G401.6 (cell line): ENCODE data around the gene FAM149A.

Experiments used
- FAIRE-seq: peaks from 2 replicates; lab custom pipeline; 2012; peaks lifted over from hg19 to GRCh38; lab: Jason Lieb, UNC

Gene FAM149A

DNA sequence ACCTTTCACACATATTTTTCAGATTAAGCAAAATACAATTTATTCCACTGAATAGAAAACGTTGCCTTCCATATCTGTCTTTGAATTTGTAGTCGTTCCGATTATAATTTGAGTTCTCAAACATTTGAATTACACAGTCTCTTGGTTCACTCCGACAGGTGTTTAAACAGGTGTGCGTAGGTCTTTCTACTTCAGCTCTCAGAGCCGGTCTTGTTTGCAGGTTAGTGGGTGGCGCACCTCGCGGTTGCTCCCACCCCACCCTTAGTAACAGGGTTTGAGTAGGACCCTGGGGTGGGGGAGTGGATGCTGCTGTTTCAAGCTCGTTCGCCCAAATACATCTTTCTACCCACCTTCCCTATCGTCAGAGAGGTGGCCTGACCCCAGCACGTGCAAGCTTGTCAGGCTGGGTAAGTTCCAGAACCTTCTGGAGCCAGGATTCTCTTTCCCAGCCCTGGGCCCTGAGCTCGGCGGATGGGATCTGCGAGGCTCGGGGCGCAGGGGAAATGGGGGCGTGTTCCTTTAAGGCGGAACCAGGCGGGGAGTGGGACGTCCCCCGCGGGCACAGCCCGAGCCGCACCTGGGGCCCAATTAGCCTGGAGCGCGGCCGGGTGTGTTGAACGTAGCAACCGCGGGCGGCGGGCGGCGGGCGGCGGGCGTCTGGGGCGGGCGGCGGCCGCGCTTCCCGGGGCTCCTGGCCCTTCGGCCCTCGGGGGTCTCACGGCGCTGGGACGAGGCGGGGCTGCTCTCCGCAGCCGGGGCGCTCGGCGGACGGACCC, at the start of gene FAM149A:
FAM149A (plus strand) TSS at position 591 of the 776 bp plus-strand sequence.
- no peak for FAIRE-seq

DNA sequence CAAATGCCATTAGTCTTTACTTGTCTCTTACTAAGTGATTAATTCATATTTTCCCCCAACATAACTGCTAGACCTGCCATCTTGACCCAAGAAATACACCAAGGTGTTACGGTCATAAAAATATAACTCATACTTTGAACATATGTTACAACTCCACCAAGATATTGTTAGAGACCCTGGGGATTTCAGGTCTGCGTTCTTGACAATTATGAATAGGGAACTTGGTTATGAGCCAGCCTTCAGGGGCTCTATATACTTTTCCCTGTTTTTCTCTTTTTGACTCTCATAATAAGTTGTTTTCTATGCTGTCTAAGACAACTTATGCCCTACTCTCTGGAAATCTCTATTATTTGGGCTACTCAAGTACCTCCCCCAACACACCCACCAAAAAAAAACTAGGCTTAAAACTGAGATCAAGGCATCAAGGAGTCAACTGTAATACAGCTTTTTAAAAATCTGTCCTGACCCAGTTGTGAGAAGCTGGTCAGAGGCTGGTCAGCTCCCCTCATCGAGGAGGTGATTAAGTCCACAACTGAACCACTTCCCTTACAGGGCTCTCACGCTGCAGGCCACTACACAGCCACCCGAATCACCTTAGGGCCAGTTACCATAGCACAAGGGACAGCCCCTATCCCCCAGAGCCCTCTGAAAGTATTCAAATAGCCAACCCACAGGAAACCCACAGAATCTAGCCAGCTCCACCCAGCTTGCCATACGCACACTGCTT, 46.1 kb upstream of the FAM149A start:
- FAIRE-seq: no peak

DNA sequence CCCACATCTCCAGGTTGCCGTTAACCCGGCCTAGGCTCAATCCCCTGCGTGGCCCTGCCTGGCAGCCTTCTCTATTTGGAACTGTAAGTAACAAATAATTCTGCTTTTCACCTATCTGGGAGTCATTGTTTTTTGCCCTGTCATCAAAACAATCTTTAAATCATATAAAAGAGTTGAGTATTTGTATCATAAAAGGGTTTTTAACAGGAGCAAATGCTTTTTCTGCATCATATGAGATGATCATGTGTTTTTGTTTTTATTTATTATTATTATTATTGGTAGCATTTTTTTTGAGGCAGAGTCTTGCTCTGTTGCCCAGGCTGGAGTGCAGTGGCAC, 45.6 kb upstream of the FAM149A start:
- FAIRE-seq: no peak

DNA sequence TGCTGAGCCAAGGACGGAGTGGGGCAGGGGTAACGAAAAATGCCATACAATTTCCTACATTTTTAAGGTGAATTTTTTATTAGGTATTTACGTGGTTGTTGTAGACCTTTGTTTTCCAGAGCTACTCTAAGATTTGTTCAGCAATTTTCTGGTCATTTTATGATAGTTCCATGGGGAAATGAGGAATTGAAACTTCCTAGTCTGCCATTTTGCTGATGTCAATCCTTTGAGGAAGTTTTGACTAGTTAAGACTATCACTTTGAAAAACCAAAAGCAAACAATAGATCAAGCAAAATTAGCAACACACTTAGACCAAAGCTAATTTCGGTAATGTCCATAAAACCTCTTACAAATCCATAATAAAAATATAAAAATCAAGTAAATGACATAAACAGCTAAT, 42.6 kb upstream of the FAM149A start:
- FAIRE-seq: no peak

DNA sequence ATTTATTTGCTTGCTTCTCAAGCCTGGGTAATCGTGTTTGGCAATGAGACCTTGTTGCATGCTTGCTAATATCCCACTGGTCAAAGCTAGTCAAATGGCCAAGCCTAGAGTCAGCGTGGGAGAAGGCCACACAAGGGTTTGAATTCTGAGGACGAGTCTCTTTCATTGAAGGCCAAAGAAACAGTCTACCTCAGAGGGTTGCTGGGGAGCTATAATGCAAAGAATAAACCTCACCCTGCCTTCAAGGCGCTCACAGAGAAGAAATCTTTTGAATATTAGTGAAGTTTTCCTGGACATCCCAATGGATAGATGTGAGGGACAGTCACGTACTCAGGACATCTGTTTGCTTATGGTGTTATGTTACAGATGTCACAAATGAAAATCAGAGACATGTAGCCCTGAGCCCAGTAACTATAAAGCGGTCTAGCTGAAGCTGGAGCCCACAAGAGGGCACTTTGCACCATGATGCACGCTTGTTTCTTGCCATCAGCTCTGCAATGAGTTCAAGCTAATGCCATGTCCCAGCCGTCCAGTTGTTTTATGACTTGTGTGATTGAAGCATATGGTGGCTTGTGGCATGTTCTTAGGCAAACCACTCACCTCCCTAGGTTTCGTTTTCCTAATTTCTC, 36.6 kb upstream of the FAM149A start:
- no peak for FAIRE-seq

DNA sequence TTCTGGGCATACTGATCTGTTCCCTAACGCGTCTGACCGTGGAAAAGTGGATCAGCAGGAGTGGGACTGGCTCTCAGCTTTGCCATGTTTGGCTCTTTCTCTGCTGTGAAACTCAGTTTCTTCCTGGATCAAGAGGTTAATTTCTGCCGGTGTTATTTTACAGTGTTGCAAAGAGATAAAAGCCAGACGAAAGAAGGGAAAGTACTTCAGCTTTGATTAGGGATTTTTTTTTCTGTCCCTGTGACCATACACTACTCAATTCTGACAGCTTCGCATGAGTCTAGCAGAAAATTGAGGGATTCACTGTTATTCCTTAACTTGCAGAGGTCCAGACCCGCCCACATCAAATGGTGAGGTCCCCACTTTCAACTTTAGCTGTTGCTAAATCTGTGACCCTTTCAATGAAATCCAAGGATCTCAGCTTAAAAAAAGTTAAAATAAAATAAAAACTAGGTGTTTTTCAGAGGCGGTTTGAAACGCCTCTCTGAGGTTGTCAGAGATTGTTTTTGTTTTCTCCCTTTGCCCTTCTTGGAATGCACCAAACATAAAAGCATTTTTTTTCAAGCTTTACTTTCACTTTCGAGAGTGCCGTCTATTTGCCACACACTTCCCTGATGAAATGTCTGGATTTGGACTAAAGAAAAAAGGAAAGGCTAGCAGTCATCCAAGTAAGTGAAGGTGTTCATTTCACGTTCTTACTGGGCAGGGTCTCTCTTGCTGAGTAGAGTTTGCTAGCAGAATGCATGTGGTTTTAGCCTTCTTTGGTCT, 35.7 kb upstream of the FAM149A start, which contains the start of gene TLR3:
TLR3 (plus strand) TSS at position 576 of the 768 bp plus-strand sequence. CDS start 7,464 bp downstream, outside the sequence.
- no peak for FAIRE-seq

DNA sequence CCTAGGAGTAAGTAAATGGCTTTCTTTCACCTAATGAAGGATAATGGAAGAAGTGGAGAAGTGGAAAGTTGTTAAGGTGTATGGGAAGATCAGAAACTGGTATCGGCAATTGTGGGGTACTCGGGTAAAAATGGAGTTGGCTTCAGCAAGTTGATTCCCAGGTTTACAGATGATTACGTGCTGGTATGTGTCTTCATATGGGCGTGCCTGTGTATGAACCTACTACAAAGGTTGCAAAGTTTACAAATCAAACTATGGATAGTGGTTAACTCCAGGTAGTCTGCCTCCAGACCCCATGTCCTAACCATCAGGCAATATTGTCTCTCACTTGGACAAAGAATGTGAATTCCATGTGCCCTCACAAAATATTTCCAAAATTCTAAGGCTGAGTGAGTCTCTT, 34.8 kb upstream of the FAM149A start:
- FAIRE-seq: no peak

DNA sequence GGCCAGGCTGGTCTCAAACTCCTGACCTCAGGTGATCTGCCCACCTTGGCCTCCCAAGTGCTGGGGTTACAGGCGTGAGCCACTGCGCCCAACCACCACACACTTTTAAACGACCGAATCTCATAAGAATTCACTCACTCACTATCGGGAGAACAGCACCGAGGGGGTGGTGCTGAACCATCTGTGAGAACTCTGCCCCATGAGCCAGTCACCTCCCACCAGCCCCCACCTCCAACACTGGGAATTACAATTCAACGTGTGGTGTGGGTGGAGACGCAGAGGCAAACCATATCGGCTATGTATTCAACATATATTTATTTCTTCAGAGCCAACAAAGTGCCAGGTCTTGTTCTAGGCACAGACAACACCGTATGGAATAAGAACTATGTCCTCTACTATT, 32.0 kb upstream of the FAM149A start:
- no peak for FAIRE-seq

DNA sequence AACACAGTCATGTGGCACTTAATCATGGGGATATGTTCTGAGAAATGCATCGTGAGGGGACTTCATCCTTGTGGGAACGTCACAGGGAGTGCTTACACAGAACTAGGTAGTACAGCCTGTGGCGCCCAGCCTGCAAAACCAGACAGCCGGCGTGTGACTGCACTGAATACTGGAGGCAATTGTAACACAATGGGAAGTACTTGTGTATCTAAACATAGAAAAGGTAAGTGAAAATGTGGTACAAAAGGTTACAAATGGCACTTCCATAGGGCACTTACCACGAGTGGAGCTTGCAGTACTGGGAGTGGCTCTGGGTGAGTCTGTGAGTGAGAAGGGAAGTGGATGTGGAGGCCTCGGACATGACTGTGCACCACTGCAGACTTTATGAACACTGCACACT, 30.3 kb upstream of the FAM149A start:
- no peak for FAIRE-seq

DNA sequence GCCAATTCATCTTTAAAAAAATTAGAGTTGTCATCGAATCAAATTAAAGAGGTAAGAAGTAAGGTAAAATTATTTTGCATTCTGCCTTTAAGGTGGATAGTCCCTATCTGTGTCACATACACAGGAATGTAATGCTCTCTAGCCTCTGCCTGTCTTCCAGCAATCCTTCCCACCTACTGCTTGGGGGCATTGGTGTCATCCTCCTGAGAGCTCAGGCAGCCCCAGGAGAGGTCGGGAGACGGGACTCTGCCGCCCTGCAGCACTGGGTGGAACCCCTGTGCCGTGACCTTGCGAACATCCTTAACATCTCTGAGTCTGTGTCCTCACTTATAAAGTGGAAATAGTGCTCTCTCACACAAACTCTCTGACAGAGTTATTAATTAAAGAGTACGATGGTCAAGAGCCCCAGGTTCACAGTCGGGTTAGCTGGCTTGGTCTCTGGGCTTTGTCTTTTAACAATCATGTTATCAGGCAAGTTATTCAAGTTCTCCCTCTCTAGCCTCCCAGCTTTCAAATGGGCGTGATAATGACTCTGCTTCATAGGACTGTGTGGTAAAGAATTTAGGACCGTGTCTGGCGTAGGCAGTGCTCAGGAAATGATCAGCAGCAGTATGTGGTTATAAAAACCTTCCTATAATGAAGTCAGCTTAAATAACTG, 25.4 kb upstream of the FAM149A start:
- no peak for FAIRE-seq

DNA sequence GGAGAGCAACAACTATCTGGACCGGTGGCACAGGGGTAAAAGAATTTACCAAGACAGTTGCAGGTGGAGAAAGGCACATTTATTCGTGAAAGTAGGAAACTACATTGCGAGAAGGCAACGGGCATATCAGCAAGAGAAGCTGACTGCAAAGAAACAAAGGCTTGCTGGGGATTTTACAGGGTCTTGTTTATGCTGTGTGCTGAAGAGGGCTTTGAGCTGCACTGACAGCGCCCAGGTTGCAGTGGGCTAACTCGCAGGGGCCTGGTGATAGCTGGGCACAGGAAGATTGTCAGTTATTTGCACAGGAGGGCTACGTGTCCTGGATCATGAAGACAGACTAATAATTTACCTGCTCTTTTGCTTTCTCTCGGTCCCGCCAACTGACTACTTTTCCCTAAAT, 24.8 kb upstream of the FAM149A start:
- FAIRE-seq: no peak

DNA sequence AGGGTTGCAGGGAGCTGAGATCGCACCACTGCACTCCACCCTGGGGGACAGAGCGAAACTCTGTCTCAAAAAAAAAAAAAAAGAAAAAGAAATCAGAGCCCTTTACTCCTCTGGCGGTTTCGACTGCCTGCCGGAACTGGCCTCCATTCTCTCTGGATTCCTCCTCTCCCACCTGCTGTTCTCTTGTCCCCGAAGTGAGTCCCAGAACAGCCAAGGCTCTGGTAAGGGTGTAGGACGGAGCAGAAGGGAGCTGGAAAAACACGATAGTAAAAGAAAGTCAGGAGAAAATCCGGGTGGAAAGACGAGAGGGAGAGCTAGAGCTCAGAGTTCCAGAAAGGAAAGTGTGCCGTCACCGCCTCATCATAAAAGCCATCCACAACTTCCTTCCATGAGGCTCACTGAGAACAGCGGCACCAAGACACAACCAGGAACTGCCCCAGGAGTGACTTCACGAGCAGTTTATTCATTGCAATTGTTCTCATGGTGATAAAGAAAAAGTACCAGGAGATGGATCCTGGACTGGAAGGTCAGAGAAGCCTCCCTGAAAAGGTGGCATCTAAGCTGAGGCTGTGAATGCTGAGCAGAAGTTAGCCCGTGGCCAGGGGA, 23.2 kb upstream of the FAM149A start:
- FAIRE-seq: no peak

DNA sequence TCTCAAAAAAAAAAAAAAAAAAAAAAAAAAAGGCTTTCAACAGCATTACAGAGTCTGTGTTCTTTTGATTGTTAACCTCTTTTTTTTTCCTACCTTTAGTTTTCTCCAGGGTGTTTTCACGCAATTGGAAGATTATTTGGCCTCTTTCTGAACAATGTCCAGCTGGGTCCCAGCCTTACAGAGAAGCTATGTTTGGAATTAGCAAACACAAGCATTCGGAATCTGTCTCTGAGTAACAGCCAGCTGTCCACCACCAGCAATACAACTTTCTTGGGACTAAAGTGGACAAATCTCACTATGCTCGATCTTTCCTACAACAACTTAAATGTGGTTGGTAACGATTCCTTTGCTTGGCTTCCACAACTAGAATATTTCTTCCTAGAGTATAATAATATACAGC, 22.3 kb upstream of the FAM149A start:
- no peak for FAIRE-seq

DNA sequence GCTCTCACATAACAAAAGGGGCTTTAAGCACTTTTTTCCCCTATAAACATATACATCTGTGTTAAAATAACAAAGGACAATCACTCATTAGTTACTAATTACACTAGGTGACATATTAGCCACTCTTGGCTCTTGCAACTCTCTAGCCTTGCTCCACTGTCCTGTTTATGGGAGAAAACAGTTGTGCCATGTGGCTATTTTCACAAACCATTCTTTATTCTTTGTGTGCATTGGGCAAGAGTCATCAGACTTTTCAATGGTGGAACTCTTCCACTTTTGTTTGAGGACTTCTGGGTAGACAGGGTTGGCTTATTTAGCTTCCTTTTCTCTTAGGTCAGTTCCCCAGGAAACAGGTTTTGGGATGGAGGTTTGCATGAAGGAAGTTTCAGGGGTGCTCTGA, 16.0 kb upstream of the FAM149A start:
- FAIRE-seq: no peak

DNA sequence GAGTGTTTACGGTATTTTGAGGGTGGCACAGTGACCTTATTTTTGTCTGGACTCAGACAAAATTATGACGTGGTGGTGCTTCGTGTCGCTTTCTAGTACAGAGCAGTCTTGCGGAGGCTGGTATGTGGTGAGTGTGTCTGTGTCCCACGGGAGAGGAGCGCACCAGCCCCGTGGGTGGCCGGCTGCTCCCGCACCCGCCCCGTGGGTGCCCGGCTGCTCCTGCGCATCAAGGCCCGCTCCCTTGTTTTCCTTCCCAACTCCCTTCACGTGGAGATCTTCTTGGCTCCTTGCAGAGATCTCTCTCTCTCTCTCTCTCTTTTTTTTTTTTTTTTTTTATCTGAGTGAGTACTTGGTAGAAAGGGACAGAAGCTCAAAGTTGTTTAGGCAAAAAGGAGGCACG, 12.2 kb upstream of the FAM149A start:
- no peak for FAIRE-seq

DNA sequence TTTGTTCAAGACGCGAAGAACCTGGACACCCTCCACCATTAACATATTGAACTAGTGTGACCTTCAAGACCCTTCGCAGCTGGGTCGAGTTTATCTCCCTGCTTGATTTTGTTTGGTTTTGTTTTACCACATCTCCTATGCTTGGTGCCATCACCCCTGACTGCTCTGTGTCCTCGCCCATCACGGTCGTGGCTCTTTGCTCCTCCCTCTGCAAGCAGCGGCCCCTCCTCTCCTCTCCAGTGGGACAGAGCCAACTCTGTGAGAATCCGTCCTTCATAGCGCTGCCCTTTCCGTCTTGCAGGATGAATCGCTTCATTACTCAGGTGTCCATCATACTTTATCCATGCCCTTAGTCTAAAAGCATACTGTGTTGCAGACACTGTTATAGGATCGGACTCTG, 9.1 kb upstream of the FAM149A start:
- no peak for FAIRE-seq

DNA sequence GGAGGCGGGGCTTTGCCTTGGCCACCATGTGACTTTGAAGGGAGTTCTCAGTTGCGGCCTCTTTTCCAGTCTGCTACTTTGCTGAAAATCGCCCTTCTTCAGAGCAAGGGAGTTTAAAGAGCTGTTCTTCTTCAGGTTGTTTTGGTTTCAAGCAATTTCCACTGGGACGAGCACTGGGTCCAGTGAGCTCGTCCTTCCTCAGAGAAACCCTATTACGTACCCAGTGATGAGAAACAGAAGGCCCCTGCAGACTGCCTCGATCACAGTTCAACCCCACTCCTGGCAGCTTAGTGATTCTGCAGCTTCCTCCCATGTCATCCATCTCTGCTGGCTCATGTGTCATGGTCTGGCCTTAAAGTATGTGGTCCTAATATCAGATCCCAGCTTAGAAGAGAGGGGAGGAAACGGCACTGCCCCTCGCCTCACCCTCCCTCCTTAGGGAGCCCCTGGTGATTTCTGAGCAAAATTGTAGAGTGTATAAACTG, 7.8 kb upstream of the FAM149A start:
- no peak for FAIRE-seq

DNA sequence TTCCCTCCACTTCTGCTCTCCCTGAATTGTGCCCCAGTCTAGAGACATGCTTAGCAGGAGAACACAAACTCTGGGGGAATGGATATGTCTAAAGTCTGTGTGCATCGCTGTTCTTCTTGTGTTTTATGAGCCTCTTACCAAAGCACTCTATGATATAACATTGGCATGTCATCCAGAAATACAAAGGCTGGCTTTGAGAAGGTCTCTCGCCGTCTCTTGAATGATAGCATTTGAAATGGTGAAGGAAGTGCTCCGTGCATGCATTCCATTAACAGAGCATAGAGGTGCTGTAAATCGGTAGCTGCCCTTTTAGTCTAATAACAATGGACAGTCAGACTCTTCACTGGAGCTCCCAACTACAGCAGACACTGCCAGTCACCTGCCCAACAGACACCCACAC, 7.1 kb upstream of the FAM149A start:
- FAIRE-seq: no peak

DNA sequence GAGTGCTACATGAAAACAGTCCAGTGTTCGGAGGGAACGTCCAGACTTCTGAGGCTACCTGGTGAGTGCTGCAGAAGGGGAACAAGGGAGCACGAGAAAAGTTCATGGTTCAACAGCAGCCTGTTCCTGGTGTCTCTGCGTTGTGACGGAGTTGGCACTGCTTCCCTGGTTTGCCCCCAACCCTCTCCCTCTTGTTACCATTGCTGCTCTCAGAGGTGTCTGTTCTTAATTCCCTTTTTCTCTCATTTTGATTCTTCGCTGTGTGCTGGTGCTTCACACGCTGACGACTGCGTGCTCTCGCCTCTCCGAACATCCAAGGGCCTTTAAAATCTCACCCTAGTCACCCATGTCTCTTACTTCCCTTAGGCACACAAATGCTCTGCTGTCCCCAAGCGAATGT, 1.6 kb upstream of the FAM149A start:
- no peak for FAIRE-seq

DNA sequence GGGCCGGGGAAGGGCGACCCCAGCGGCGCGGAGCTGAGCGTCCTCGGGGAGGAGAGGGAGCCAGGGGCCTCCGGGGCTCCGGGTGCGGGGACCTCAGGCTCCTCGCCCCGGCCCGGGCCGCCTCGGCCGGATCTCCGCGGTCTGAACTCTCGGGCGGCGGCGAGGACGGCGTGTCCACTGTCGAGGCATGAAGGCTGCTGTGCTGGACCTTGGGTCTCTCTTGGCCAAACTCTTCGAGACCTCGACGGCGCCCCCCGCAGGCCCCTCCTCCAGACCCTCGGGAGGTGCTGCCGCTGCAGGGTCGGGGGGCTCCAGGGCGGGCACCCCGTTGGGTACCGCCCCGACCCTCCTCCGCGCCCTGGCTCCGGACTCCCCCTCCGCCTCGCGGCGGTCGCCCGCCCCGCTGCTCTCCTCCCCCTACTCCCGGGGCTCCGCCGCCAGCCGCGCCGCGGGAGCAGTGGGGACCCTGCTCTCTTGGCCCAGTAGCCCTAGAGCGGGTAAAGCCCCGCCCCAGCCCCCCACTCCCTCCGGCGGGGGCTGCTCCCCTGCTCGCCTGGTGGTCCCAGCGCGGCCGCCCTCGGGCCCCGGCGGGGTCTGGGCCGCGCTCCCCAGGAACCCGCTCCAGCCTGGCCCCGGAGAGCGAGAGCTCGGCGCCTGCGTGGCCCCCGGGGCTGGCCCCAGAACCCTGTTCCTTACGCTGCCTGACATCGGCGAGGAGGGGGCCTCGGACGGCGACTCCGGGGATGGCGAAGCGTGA, 564 bp downstream of the FAM149A start:
- no peak for FAIRE-seq
